Measurements from ENCODE around the gene TUBB1. TPM values are rescaled to one million over a fixed set of nuclear protein-coding genes. Genes with fewer than 3 reads are reported as not detected.

Gene TUBB1
- total RNA-seq, 1 experiment from 2014 or later = not detected

- ChIA-PET POLR2A (interaction anchor here (1.3 kb wide), 1 partner anchor 17 kb away, joined by 5 read pairs; the partner anchor contains the start of gene ATP5F1E), CTCF (interaction anchor here (0.7 kb wide), 2 partner anchors 585 to 1688 kb away, joined by 3 read pairs; no protein-coding TSS in a partner anchor)
- peaks cover 12% of the 10 kb centered on the region for H3K4me1 Mint-ChIP-seq (ENCODE audit: insufficient read depth, unreplicated experiment)
- no TSS peak for BruUV-seq (replicated peaks)
- no peak for TF ChIP-seq CTCF (IDR thresholded peaks at IDR 0.05; ENCODE audit: unreplicated experiment)
- H3K27me3 Mint-ChIP-seq (ENCODE audit: insufficient read depth, unreplicated experiment) = peaks cover 19% of the 10 kb centered on the region
- DNase-seq (ENCODE audit: unreplicated experiment) = no peak
- intact Hi-C loops (cut with micrococcal nuclease) = no loop called here
- H3K9me3 Mint-ChIP-seq (ENCODE audit: unreplicated experiment) = no peaks in the 10 kb centered on the region
- H3K36me3 Mint-ChIP-seq (ENCODE audit: insufficient read depth, unreplicated experiment) = no peaks in the 10 kb centered on the region
- peak overlapping the region; percentile 15 for H3K4me3 Mint-ChIP-seq (ENCODE audit: unreplicated experiment)
- H3K27ac Mint-ChIP-seq (ENCODE audit: low read depth, unreplicated experiment) = no peak overlapping the region
Measured at GRCh38 chr20:59048681-59049030, 29.4 kb downstream of the TUBB1 start.

DNA sequence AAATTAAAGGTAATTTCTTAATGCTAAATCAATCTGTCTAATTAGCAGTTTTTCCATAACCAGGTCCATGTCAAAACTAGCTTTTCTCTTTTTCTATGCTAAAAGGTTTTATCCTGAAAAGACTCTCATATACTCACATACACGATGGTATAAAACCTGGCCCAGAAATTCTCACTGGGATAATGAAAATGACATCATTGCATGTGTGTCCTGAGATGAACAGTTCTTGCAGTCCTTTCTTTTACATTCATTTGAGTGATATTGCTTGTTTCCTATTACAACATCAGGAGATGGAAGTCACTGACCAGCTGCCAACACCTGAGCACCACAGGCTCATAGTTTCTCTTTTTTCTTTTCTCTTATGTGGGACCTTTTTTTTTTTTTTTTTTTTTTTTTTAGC is 31.2 kb downstream of the TUBB1 start:
- TF ChIP-seq CTCF (IDR thresholded peaks at IDR 0.05; ENCODE audit: unreplicated experiment) = no peak
- H3K9me3 Mint-ChIP-seq (ENCODE audit: unreplicated experiment) = no peaks in the 10 kb centered on the region
- intact Hi-C loops (cut with micrococcal nuclease) = no loop called here
- DNase-seq (ENCODE audit: unreplicated experiment) = no peak
- BruUV-seq (replicated peaks) = no TSS peak
- ChIA-PET POLR2A (interaction anchor here (0.6 to 2.4 kb wide), 4 partner anchors 13 to 182 kb away, joined by 3 to 5 read pairs (median 4); partner anchors contain the start of gene ATP5F1E), CTCF (interaction anchor here (0.5 to 1.8 kb wide), 9 partner anchors 9 to 1989 kb away, joined by 3 to 8 read pairs (median 3); no protein-coding TSS in a partner anchor)
- no peak overlapping the region for H3K27ac Mint-ChIP-seq (ENCODE audit: low read depth, unreplicated experiment)
- H3K4me1 Mint-ChIP-seq (ENCODE audit: insufficient read depth, unreplicated experiment) = peaks cover 8% of the 10 kb centered on the region
- no peaks in the 10 kb centered on the region for H3K36me3 Mint-ChIP-seq (ENCODE audit: insufficient read depth, unreplicated experiment)
- no peak overlapping the region for H3K4me3 Mint-ChIP-seq (ENCODE audit: unreplicated experiment)
- peaks cover 32% of the 10 kb centered on the region for H3K27me3 Mint-ChIP-seq (ENCODE audit: insufficient read depth, unreplicated experiment)

DNA sequence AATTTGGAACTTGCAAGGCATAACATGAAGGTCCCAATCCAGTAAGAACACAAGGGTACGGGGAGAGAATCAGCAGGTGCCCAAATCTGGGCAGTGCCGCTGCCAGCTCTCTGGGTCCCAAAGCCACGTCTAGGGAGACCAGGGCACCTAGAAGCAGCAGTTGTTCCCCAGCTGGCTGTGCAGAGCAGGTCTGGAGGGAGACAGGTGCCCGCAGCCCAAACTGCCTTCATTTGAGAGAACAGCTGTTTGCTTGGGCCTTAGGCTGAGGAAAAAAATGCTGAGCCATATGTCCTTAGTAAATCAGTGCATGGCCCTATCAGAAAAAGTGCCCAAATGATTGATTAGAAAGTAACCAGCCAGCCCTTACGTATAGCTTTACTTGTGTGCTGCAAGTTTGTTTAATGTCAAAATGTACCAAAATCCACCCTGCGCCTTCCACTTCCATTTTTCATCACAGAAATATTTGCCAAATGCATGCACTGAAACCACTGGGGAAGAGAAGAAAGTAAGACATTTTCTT is 32.5 kb downstream of the TUBB1 start:
- H3K36me3 Mint-ChIP-seq (ENCODE audit: insufficient read depth, unreplicated experiment) = no peaks in the 10 kb centered on the region
- H3K4me3 Mint-ChIP-seq (ENCODE audit: unreplicated experiment) = no peak overlapping the region
- intact Hi-C loops (cut with micrococcal nuclease) = no loop called here
- H3K27me3 Mint-ChIP-seq (ENCODE audit: insufficient read depth, unreplicated experiment) = peaks cover 32% of the 10 kb centered on the region
- POLR2A ChIA-PET = interaction anchor here (1.8 to 2.4 kb wide), 2 partner anchors 12 to 20 kb away, joined by 4 to 5 read pairs; partner anchors contain the start of gene ATP5F1E
- H3K9me3 Mint-ChIP-seq (ENCODE audit: unreplicated experiment) = no peaks in the 10 kb centered on the region
- H3K27ac Mint-ChIP-seq (ENCODE audit: low read depth, unreplicated experiment) = no peak overlapping the region
- no peak for DNase-seq (ENCODE audit: unreplicated experiment)
- BruUV-seq (replicated peaks) = no TSS peak
- peaks cover 8% of the 10 kb centered on the region for H3K4me1 Mint-ChIP-seq (ENCODE audit: insufficient read depth, unreplicated experiment)
- CTCF ChIA-PET = interaction anchor here (0.6 to 3.0 kb wide), 4 partner anchors 170 to 520 kb away, joined by 3 to 15 read pairs (median 6); no protein-coding TSS in a partner anchor
- TF ChIP-seq CTCF (IDR thresholded peaks at IDR 0.05; ENCODE audit: unreplicated experiment) = no peak

DNA sequence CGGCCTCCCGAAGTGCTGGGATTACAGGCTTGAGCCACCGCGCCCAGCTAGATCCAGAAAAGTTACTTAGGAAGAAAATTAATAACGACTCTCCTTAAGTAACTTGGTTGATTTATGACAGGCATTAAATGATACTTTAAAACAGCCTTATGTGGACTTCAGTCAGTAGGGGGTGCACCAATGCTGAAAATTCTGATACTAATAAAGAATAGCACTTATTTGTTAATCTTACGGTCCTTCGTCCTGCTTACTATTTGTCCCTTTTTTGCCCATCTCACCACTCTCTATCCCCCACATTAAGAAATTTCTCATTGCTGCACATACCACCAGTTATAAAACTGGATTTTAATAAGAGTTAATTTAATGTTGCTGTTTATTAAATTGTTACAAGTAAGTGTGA is 36.1 kb downstream of the TUBB1 start:
- ChIA-PET POLR2A (interaction anchor here (1.1 kb wide), 1 partner anchor 9 kb away, joined by 3 read pairs; no protein-coding TSS in a partner anchor), CTCF (interaction anchor here (0.6 to 2.6 kb wide), 11 partner anchors 9 to 399 kb away, joined by 3 to 11 read pairs (median 3); no protein-coding TSS in a partner anchor)
- BruUV-seq (replicated peaks) = no TSS peak
- TF ChIP-seq CTCF (IDR thresholded peaks at IDR 0.05; ENCODE audit: unreplicated experiment) = peak; percentile 53
- peak; percentile 39 for DNase-seq (ENCODE audit: unreplicated experiment)
- Mint-ChIP-seq H3K4me1 (ENCODE audit: insufficient read depth, unreplicated experiment) (no peaks in the 10 kb centered on the region), H3K27ac (ENCODE audit: low read depth, unreplicated experiment) (no peak overlapping the region), H3K4me3 (ENCODE audit: unreplicated experiment) (no peak overlapping the region), H3K36me3 (ENCODE audit: insufficient read depth, unreplicated experiment) (no peaks in the 10 kb centered on the region), H3K27me3 (ENCODE audit: insufficient read depth, unreplicated experiment) (peaks cover 32% of the 10 kb centered on the region), H3K9me3 (ENCODE audit: unreplicated experiment) (no peaks in the 10 kb centered on the region)
- intact Hi-C loops (cut with micrococcal nuclease) = loop anchor here (1.0 to 5.0 kb wide), 2 partner anchors 152 to 167 kb away; no protein-coding TSS in a partner anchor
